Measurements from ENCODE around the gene DOC2A. TPM values are rescaled to one million over a fixed set of nuclear protein-coding genes. Genes with fewer than 3 reads are reported as not detected.
A peak's percentile ranks its signal among the peaks of the same experiment; 100 is the strongest.

DOC2A gene
- total and polyA plus RNA-seq, 9 of the 15 experiments (the other 6 are each of a cell fraction or from before 2014, with no cell fraction given): 0.03 to 0.38 (median 0.28) TPM; not detected in 1

- TF ChIP-seq REST (IDR thresholded peaks at IDR 0.05; ENCODE audit: borderline replicate concordance): peak; percentile 61
- TF ChIP-seq REST (CRISPR knock-in tag; IDR thresholded peaks at IDR 0.05; ENCODE audit: low read depth): no peak
- TF ChIP-seq SMC3 (conservative IDR thresholded peaks at IDR 0.05; ENCODE audit: insufficient read depth, low read depth, low read length): peak; percentile 78
- 0 out of 4 replicates have a peak, but pooled peaks of 1 of the 2 experiments have one; percentile 22 for TF ChIP-seq MAZ (CRISPR knock-in tag; conservative IDR thresholded peaks at IDR 0.05 in 1 of 2, IDR thresholded peaks at IDR 0.05 in 1 of 2)
- no peak for TF ChIP-seq SMARCA4 (IDR thresholded peaks at IDR 0.05)
- no peak for TF ChIP-seq MAFG (tag; conservative IDR thresholded peaks at IDR 0.05)
- 0 out of 2 replicates have a peak, but pooled peaks have one; percentile 36 for TF ChIP-seq NFIC (IDR thresholded peaks at IDR 0.05)
- TF ChIP-seq XRCC5 (IDR thresholded peaks at IDR 0.05; ENCODE audit: low read depth, low read length): peak; percentile 88; the same call in 1 of the 2 replicates
- peak; percentile 83 to 94 (median 91) for TF ChIP-seq CTCF (IDR thresholded peaks at IDR 0.05 in 2 of 3, conservative IDR thresholded peaks at IDR 0.05 in 1 of 3; ENCODE audit: insufficient read depth in 2 of 3, low read depth in 1 of 3, low read length in 3 of 3)
- 0 out of 2 replicates have a peak, but pooled peaks have one; percentile 47 for TF ChIP-seq CC2D1A (IDR thresholded peaks at IDR 0.05)
- TF ChIP-seq ARID2 (IDR thresholded peaks at IDR 0.05): no peak
- peak; percentile 71 for TF ChIP-seq RB1 (IDR thresholded peaks at IDR 0.05; ENCODE audit: low read depth)
- 0 out of 2 replicates have a peak, but pooled peaks have one; percentile 65 for TF ChIP-seq ZHX1 (conservative IDR thresholded peaks at IDR 0.05; ENCODE audit: low read length)
- peak; percentile 45; the same call in 1 of the 2 replicates for TF ChIP-seq ZNF384 (IDR thresholded peaks at IDR 0.05; ENCODE audit: low read depth, low read length)
- no peak for TF ChIP-seq NR4A1 (CRISPR knock-in tag; IDR thresholded peaks at IDR 0.05)
- TF ChIP-seq NR4A1 (tag; IDR thresholded peaks at IDR 0.05): no peak
Observed at GRCh38 chr16:30032083-30032819, 21.4 kb upstream of the DOC2A start (continued).
